ENCODE results near the gene IL4I1. TPM values are rescaled to one million over a fixed set of nuclear protein-coding genes. Genes with fewer than 3 reads are reported as not detected.

The IL4I1 gene
- total RNA-seq, 1 donor from 2014 or later = 25.5 TPM

- intact Hi-C loops (cut with micrococcal nuclease) = no loop called here
- Mint-ChIP-seq H3K27me3 (no peaks in the 10 kb centered on the region), H3K36me3 (ENCODE audit: low read depth) (peaks cover 32% of the 10 kb centered on the region), H3K4me1 (peaks cover 27% of the 10 kb centered on the region), H3K4me3 (no peak overlapping the region), H3K9me3 (no peaks in the 10 kb centered on the region), H3K27ac (no peak overlapping the region)
- TF ChIP-seq, protein P1, sequence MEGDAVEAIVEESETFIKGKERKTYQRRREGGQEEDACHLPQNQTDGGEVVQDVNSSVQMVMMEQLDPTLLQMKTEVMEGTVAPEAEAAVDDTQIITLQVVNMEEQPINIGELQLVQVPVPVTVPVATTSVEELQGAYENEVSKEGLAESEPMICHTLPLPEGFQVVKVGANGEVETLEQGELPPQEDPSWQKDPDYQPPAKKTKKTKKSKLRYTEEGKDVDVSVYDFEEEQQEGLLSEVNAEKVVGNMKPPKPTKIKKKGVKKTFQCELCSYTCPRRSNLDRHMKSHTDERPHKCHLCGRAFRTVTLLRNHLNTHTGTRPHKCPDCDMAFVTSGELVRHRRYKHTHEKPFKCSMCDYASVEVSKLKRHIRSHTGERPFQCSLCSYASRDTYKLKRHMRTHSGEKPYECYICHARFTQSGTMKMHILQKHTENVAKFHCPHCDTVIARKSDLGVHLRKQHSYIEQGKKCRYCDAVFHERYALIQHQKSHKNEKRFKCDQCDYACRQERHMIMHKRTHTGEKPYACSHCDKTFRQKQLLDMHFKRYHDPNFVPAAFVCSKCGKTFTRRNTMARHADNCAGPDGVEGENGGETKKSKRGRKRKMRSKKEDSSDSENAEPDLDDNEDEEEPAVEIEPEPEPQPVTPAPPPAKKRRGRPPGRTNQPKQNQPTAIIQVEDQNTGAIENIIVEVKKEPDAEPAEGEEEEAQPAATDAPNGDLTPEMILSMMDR (IDR thresholded peaks at IDR 0.05) = no peak
- DNase-seq = no peak
- CTCF ChIA-PET = interaction anchor here (0.8 kb wide), 1 partner anchor 26 kb away, joined by 3 read pairs; no protein-coding TSS in a partner anchor
- no peak for ATAC-seq (ENCODE audit: low read depth)
- POLR2A ChIA-PET = interaction anchor here (0.6 to 1.8 kb wide), 6 partner anchors 9 to 1092 kb away, joined by 3 to 7 read pairs (median 4); partner anchors contain the start of genes AKT1S1, IL4I1 and TBC1D17
These were observed 8.8 kb downstream of the IL4I1 start for GRCh38 chr19:49887665-49888509.

- no peaks in the 10 kb centered on the region for H3K27me3 Mint-ChIP-seq
- H3K9me3 Mint-ChIP-seq = no peaks in the 10 kb centered on the region
- intact Hi-C loops (cut with micrococcal nuclease) = no loop called here
- H3K4me1 Mint-ChIP-seq = peaks cover 21% of the 10 kb centered on the region
- DNase-seq (no peak), ATAC-seq (ENCODE audit: low read depth) (no peak)
- ChIA-PET CTCF (no interaction called here), POLR2A (interaction anchor here (0.7 to 1.4 kb wide), 5 partner anchors 11 to 42 kb away, joined by 3 to 4 read pairs (median 3); partner anchors contain the start of genes ATF5 and NUP62)
- peaks cover 33% of the 10 kb centered on the region for H3K36me3 Mint-ChIP-seq (ENCODE audit: low read depth)
- TF ChIP-seq, protein P1 (IDR thresholded peaks at IDR 0.05) = no peak
- no peak overlapping the region for H3K27ac Mint-ChIP-seq
- no peak overlapping the region for H3K4me3 Mint-ChIP-seq
These were observed 9.5 kb downstream of the IL4I1 start for GRCh38 chr19:49887037-49887664.

GRCh38 chr19:49884760-49885159, 11.9 kb downstream of the IL4I1 start:
- TF ChIP-seq, protein P1 (IDR thresholded peaks at IDR 0.05) = no peak
- Mint-ChIP-seq H3K36me3 (ENCODE audit: low read depth) (peaks cover 53% of the 10 kb centered on the region), H3K9me3 (no peaks in the 10 kb centered on the region), H3K27ac (no peak overlapping the region), H3K4me1 (peaks cover 9% of the 10 kb centered on the region), H3K4me3 (no peak overlapping the region), H3K27me3 (no peaks in the 10 kb centered on the region)
- DNase-seq = no peak
- intact Hi-C loops (cut with micrococcal nuclease) = no loop called here
- ChIA-PET CTCF (no interaction called here), POLR2A (no interaction called here)
- ATAC-seq (ENCODE audit: low read depth) = no peak

DNA sequence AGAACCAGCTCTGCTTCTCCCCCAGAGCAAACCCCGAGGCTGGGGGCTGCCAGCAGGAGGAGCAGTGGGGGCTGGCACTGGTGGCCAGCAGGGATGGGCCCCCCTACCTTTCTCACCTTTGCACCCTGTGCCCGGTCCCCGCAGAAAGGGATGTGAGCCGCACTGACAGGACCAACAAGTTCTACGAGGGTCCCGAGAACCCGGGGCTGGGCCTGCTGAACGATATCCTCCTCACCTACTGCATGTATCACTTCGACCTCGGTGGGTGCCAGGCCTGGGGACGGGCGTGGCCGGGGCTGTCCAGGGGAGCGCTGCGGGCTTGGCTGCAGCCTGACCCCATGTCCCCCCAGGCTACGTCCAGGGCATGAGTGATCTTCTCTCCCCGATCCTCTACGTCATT, 12.6 kb downstream of the IL4I1 start:
- Mint-ChIP-seq H3K4me1 (peaks cover 9% of the 10 kb centered on the region), H3K4me3 (no peak overlapping the region), H3K27ac (no peak overlapping the region), H3K36me3 (ENCODE audit: low read depth) (peaks cover 58% of the 10 kb centered on the region), H3K9me3 (no peaks in the 10 kb centered on the region), H3K27me3 (no peaks in the 10 kb centered on the region)
- TF ChIP-seq, protein P1 (IDR thresholded peaks at IDR 0.05) = no peak
- no peak for DNase-seq
- ChIA-PET CTCF (no interaction called here), POLR2A (no interaction called here)
- intact Hi-C loops (cut with micrococcal nuclease) = no loop called here
- no peak for ATAC-seq (ENCODE audit: low read depth)

DNA sequence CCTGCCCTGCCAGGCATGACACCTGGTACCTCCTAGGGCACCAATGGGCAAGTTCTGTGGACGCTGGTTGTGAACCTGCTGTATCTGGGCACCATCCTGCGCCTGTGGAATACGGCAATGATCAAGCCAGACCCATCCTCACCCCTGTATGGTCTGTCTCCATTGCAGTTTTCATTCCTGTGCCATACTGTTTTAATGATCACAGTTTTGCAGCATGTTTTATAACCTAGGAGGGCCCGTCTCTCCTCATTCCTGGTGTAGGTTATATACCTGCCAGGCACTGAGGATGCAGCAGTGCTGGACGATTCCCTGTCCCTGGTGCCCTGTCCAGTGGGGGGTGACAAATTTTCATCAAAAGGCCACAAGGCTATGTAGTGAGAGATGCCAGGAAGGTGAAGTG, 13.6 kb downstream of the IL4I1 start:
- CTCF ChIA-PET = no interaction called here
- H3K4me3 Mint-ChIP-seq = no peak overlapping the region

More for the DNA sequence above, 13.6 kb downstream of the IL4I1 start:
- no peak for ATAC-seq (ENCODE audit: low read depth)
- TF ChIP-seq, protein P1 (IDR thresholded peaks at IDR 0.05) = no peak
- Mint-ChIP-seq H3K27ac (no peak overlapping the region), H3K36me3 (ENCODE audit: low read depth) (peaks cover 64% of the 10 kb centered on the region), H3K27me3 (no peaks in the 10 kb centered on the region), H3K9me3 (no peaks in the 10 kb centered on the region), H3K4me1 (peaks cover 16% of the 10 kb centered on the region)
- intact Hi-C loops (cut with micrococcal nuclease) = no loop called here
- DNase-seq = no peak
- POLR2A ChIA-PET = interaction anchor here (1.3 kb wide), 1 partner anchor 28 kb away, joined by 6 read pairs; no protein-coding TSS in a partner anchor
